ENCODE data around the gene UBE3C. TPM values are rescaled to one million over a fixed set of nuclear protein-coding genes. Genes with fewer than 3 reads are reported as not detected.

UBE3C gene
- total and polyA plus RNA-seq, 2 donors (not counting 3 experiments of a cell fraction or from before 2014, with no cell fraction given) = 45.1 to 77.3 TPM

DNA sequence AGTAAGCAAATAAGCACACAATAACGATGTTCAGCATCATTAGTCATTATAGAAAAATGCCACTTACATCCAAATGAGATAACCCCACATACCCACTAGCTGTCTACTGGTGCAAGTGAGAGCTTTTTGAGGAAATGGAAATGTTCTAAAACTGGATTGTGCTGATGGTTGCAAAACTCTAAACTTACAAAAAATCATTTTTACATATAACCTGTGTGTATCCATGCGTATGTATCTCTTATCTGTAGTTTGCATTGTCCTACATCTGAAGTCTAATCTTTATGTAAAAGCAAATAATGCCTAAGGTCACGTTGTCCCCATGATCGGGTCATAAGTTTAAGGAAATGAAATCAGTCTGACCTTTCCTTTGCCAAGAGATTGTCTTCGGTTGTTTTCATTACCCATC lies 116.5 kb downstream of the UBE3C start:
- peaks cover 19 to 22% of the 10 kb centered on the region in 2 experiments for H3K36me3 ChIP-seq (ENCODE audit: control insufficient read depth in 2 of 2, extremely low read depth in 1 of 2, insufficient read depth in 2 of 2, low read length in 2 of 2)

DNA sequence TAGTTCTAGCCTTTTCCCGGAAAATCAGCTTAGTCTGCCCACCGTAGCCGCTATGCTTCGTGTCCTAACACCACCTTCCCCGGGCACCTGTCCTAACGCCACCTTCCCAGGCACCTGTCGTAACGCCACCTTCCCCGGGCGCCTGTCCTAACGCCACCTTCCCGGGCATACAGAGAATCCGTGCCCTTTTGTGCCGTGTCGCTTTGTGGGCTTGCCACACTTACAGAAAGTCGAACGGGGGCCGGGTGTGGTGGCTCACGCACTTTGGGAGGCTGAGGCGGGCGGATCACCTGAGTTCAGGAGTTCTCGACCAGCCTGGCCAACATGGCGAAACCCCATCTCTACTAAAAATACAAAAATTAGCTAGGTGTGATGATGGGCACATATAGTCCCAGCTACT lies 124.4 kb downstream of the UBE3C start:
- H3K36me3 ChIP-seq (ENCODE audit: control insufficient read depth in 2 of 2, extremely low read depth in 1 of 2, insufficient read depth in 2 of 2, low read length in 2 of 2) = peaks cover 21 to 26% of the 10 kb centered on the region in 2 experiments
- no peak for FAIRE-seq

More for the DNA sequence above, 116.5 kb downstream of the UBE3C start:
- TF ChIP-seq GATA2 (IDR thresholded peaks at IDR 0.05; ENCODE audit: insufficient read depth, insufficient read length, low read depth, low read length) (peak; percentile 56), JUN (IDR thresholded peaks at IDR 0.05; ENCODE audit: borderline replicate concordance, insufficient read depth, insufficient read length, low read depth) (no peak)
- TF ChIP-seq, protein P1, sequence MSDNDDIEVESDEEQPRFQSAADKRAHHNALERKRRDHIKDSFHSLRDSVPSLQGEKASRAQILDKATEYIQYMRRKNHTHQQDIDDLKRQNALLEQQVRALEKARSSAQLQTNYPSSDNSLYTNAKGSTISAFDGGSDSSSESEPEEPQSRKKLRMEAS (IDR thresholded peaks at IDR 0.05; ENCODE audit: insufficient read depth, insufficient read length) = no peak
- no peak overlapping the region for H3K4me3 ChIP-seq (replicated peaks in 1 of 3; ENCODE audit: insufficient read depth in 1 of 3, low read depth in 1 of 3, low read length in 3 of 3)
- H3K9me1 ChIP-seq (replicated peaks; ENCODE audit: control insufficient read depth, extremely low read depth, insufficient read depth, low read length) = no peaks in the 10 kb centered on the region
- no peak overlapping the region for H3K27ac ChIP-seq (ENCODE audit: insufficient read depth, low read depth, low read length)
- dilution Hi-C loops (cut with MboI; ENCODE audit: extremely low pct_ligation_motif_present, low sequenced_read_pairs) (no loop called here), intact Hi-C loops (cut with micrococcal nuclease) (loop anchor here (5.0 kb wide), 1 partner anchor 87 kb away; no protein-coding TSS in a partner anchor)
- DNase-seq (ENCODE audit: low read depth, low spot score) (peak; percentile 55), FAIRE-seq (peak; percentile 42)
- H3K4me2 ChIP-seq (ENCODE audit: insufficient read depth, low read length) = peak overlapping the region; percentile 69
- no peak overlapping the region for H2AFZ ChIP-seq (ENCODE audit: low read depth, low read length)
- no peaks in the 10 kb centered on the region for H3K9me3 ChIP-seq (replicated peaks; ENCODE audit: control insufficient read depth, insufficient read depth, low read length)
- BruUV-seq (replicated peaks) = no TSS peak
- H3K9ac ChIP-seq (replicated peaks; ENCODE audit: extremely low read depth, insufficient read depth, low read length) = no peak overlapping the region
- POLR2A ChIA-PET = no interaction called here
- CTCF ChIA-PET = interaction anchor here (1.0 to 1.5 kb wide), 2 partner anchors 11 to 17 kb away, joined by 3 to 5 read pairs; no protein-coding TSS in a partner anchor
- no peaks in the 10 kb centered on the region for H3K27me3 ChIP-seq (ENCODE audit: control insufficient read depth in 2 of 2, insufficient read depth in 2 of 2, low read length in 2 of 2)
- H3K4me1 ChIP-seq (ENCODE audit: control insufficient read depth, extremely low read depth, insufficient read depth, low read length) = peaks cover 14% of the 10 kb centered on the region
- H4K20me1 ChIP-seq (replicated peaks; ENCODE audit: control insufficient read depth, extremely low read depth, insufficient read depth, low read length) = no peaks in the 10 kb centered on the region
- H3K79me2 ChIP-seq (ENCODE audit: control insufficient read depth, insufficient read depth, low read length) = no peaks in the 10 kb centered on the region

More for the DNA sequence above, 124.4 kb downstream of the UBE3C start:
- BruUV-seq (replicated peaks) = no TSS peak
- ChIA-PET POLR2A (no interaction called here), CTCF (no interaction called here)
- Histone ChIP-seq H2AFZ (ENCODE audit: low read depth, low read length) (no peak overlapping the region), H3K79me2 (ENCODE audit: control insufficient read depth, insufficient read depth, low read length) (no peaks in the 10 kb centered on the region), H4K20me1 (replicated peaks; ENCODE audit: control insufficient read depth, extremely low read depth, insufficient read depth, low read length) (no peaks in the 10 kb centered on the region), H3K4me3 (replicated peaks in 1 of 3; ENCODE audit: insufficient read depth in 1 of 3, low read depth in 1 of 3, low read length in 3 of 3) (no peak overlapping the region), H3K4me1 (ENCODE audit: control insufficient read depth, extremely low read depth, insufficient read depth, low read length) (no peaks in the 10 kb centered on the region), H3K9ac (replicated peaks; ENCODE audit: extremely low read depth, insufficient read depth, low read length) (no peak overlapping the region), H3K4me2 (ENCODE audit: insufficient read depth, low read length) (no peak overlapping the region), H3K27me3 (ENCODE audit: control insufficient read depth in 2 of 2, insufficient read depth in 2 of 2, low read length in 2 of 2) (no peaks in the 10 kb centered on the region), H3K27ac (ENCODE audit: insufficient read depth, low read depth, low read length) (no peak overlapping the region), H3K9me3 (replicated peaks; ENCODE audit: control insufficient read depth, insufficient read depth, low read length) (no peaks in the 10 kb centered on the region), H3K9me1 (replicated peaks; ENCODE audit: control insufficient read depth, extremely low read depth, insufficient read depth, low read length) (no peaks in the 10 kb centered on the region)
- dilution Hi-C loops (cut with MboI; ENCODE audit: extremely low pct_ligation_motif_present, low sequenced_read_pairs) (no loop called here), intact Hi-C loops (cut with micrococcal nuclease) (no loop called here)
- DNase-seq (ENCODE audit: low read depth, low spot score) = no peak
- TF ChIP-seq MYC (IDR thresholded peaks at IDR 0.05; ENCODE audit: low read depth, low read length) = no peak

Measured in endothelial cell of umbilical vein (primary cell).